GM12892 (cell line): ENCODE measurements around the gene GSK3B.

Experiments used
- POLR2A ChIP-seq: IDR thresholded peaks from 2 replicates; pipeline ENCODE4 v1.6.1; 2011; ENCODE audit warnings: low read depth, low read length, control low read depth
- TAF1 ChIP-seq: IDR thresholded peaks from 2 replicates; pipeline ENCODE4 v1.6.1; 2011; ENCODE audit warnings: low read depth, mild to moderate bottlenecking, control low read depth, low read length, borderline replicate concordance

DNA sequence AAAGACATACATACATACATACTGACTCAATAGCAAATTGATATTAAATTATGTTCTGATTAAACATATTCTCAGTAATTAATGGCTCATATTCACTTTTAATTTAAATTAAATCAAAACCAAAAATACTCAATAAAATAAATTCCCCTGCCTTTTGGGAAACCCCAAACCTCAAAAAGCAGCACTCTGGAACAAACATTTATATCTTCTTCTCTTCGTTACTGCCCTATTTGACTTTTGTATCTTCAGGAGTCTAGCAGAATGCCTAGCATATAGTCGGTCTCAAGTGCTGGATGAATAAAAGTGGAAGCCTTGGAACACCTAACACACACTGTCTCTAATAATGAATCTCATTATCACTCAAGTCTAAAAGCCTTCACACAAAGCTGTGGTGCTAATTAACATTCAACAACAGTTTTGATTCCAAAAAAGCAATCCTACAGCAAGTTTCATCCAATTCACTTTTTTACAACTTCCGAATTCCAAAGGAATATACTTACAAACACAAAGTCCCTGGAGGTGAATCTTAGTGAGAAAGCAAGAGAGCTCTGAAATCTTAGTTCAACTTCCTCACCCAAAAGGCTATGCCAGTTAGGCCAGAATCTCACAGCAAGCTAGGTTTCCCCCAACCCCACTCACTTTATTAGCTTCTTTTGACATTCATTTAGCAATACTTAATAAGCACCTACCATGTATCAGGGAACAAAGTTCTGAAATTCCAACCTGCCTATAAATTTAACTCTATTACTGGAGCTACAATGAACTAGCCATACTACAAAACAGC lies 35.0 kb downstream of the GSK3B start:
- TF ChIP-seq TAF1 (no peak), POLR2A (no peak)
